Measurements from ENCODE around the gene CEBPB.

Gene CEBPB

DNA sequence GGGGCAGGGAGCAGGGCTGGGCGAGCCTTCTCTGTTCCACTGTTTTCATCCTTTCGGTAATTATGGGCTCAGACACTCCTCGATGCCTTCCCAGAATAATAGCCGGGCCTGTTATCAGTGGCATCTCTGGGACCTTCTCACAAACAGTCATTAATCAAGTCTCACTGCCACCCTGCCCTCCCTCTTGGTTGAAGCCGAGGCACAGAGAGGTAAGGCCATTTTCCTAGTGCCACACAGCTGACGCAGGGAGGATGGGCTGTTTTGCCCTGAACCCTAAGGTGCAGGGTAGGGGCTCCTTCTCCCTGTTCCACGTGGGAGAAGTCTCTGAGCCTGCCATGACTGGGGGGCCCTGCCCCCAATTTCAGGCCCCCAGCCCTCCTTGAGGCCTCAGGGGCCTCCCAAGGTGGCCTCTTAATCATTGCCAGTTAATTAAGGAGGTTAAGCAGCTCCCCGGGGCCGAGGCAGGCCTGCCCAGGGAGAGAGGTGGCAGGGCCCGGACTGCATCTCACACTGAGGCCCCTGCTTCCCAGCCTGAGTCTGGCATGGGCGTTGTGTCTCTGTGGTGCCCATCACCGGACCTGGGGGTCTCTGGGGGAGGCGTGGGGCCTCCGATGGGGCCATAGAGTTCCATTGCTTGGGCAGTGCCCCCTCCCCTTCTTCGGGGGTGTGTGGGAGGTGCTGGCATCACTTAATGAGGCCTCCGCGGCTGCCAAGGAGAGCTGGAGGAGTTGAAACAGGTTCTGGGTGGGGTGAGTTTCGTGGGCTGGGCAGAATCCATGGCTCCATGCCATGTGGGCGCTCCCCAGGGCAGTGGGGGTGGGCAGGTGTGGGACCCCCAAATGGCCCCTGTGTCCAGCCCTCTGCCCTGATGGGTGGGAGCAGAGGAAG lies 42.9 kb downstream of the CEBPB start:
- no peaks in the 10 kb centered on the region for H3K27me3 ChIP-seq (ENCODE audit: control insufficient read depth, insufficient read depth, low read length)
- no peak overlapping the region for H3K9ac ChIP-seq (ENCODE audit: low read length)
- no peaks in the 10 kb centered on the region for H3K4me1 ChIP-seq (ENCODE audit: control insufficient read depth, insufficient read depth, low read length)
- no peaks in the 10 kb centered on the region for H3K36me3 ChIP-seq (ENCODE audit: control insufficient read depth, insufficient read depth, low read length)
- H3K4me3 ChIP-seq (ENCODE audit: low read length) = no peak overlapping the region
- no peak overlapping the region for H3K27ac ChIP-seq (ENCODE audit: low read depth, low read length)

- Histone ChIP-seq H3K36me3 (ENCODE audit: control insufficient read depth, insufficient read depth, low read length) (no peaks in the 10 kb centered on the region), H3K4me1 (ENCODE audit: control insufficient read depth, insufficient read depth, low read length) (no peaks in the 10 kb centered on the region), H3K4me3 (ENCODE audit: low read length) (no peak overlapping the region), H3K27me3 (ENCODE audit: control insufficient read depth, insufficient read depth, low read length) (no peaks in the 10 kb centered on the region), H3K27ac (ENCODE audit: low read depth, low read length) (no peak overlapping the region), H3K9ac (ENCODE audit: low read length) (no peak overlapping the region)
Observed at GRCh38 chr20:50234288-50234687, 43.7 kb downstream of the CEBPB start.

DNA sequence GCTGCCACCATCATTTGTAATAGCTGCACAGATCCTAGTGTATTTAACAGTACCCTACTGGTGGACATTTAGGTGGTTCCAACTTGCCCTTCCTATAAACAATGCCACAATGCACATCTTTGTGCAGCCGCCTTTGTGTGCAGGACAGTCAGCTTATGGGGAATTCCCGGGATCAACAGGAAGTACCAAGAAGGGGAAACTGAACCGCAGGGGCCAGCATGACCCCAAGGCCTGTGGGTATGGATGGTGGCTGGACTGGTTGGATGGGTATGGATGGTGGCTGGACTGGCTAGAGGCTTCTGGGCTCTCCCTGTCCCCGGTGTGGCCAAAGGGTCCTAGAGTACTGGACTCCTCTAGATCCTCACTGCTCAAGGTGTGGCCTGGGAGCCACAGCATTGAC lies 46.7 kb downstream of the CEBPB start:
- no peaks in the 10 kb centered on the region for H3K36me3 ChIP-seq (ENCODE audit: control insufficient read depth, insufficient read depth, low read length)
- H3K4me3 ChIP-seq (ENCODE audit: low read length) = no peak overlapping the region
- no peak overlapping the region for H3K27ac ChIP-seq (ENCODE audit: low read depth, low read length)
- H3K9ac ChIP-seq (ENCODE audit: low read length) = no peak overlapping the region
- no peaks in the 10 kb centered on the region for H3K27me3 ChIP-seq (ENCODE audit: control insufficient read depth, insufficient read depth, low read length)
- no peaks in the 10 kb centered on the region for H3K4me1 ChIP-seq (ENCODE audit: control insufficient read depth, insufficient read depth, low read length)

DNA sequence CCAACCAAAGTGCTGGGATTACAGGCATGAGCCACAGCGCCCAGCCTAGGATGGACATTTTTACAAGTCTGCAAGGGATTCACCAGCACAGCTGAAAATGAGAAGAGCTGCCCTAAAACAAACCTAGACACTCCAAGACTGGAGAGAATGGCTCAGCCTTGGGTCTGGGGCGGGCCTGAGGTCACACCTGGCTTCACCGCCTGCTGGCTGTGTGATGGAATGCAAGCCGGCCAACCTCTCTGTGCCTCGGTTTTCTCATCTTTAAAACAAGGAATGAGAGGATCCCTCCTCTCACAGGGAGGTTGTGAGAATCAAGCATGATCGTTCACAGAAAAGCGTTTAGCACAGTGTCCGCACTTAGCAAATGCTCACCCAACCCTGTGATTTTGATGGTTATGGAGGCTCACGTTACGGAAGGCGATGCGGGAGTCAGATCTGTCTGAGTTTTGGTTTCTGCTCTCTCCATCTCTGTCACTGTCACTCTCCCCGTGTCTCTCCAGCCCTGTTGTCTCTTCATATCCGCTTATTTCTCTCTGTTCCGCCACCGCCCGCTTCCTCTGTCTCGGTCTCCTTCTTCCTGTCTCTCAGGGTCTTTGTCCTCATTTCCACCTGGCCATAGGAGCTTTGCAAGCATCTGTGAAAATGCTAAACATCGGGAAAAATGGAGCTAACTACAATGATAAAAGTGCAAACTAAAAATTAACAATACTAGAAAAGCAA lies 47.6 kb downstream of the CEBPB start:
- no peak overlapping the region for H3K9ac ChIP-seq (ENCODE audit: low read length)
- H3K36me3 ChIP-seq (ENCODE audit: control insufficient read depth, insufficient read depth, low read length) = no peaks in the 10 kb centered on the region
- H3K27ac ChIP-seq (ENCODE audit: low read depth, low read length) = no peak overlapping the region
- no peaks in the 10 kb centered on the region for H3K4me1 ChIP-seq (ENCODE audit: control insufficient read depth, insufficient read depth, low read length)
- no peaks in the 10 kb centered on the region for H3K27me3 ChIP-seq (ENCODE audit: control insufficient read depth, insufficient read depth, low read length)
- H3K4me3 ChIP-seq (ENCODE audit: low read length) = no peak overlapping the region

- no peaks in the 10 kb centered on the region for H3K27me3 ChIP-seq (ENCODE audit: control insufficient read depth, insufficient read depth, low read length)
- H3K27ac ChIP-seq (ENCODE audit: low read depth, low read length) = no peak overlapping the region
- no peak overlapping the region for H3K9ac ChIP-seq (ENCODE audit: low read length)
- H3K4me1 ChIP-seq (ENCODE audit: control insufficient read depth, insufficient read depth, low read length) = no peaks in the 10 kb centered on the region
- no peaks in the 10 kb centered on the region for H3K36me3 ChIP-seq (ENCODE audit: control insufficient read depth, insufficient read depth, low read length)
- H3K4me3 ChIP-seq (ENCODE audit: low read length) = no peak overlapping the region
Observed at GRCh38 chr20:50240092-50240491, 49.5 kb downstream of the CEBPB start.

GRCh38 chr20:50242178-50242514 lies 51.5 kb downstream of the CEBPB start:
- H3K36me3 ChIP-seq (ENCODE audit: control insufficient read depth, insufficient read depth, low read length) = no peaks in the 10 kb centered on the region
- H3K27me3 ChIP-seq (ENCODE audit: control insufficient read depth, insufficient read depth, low read length) = no peaks in the 10 kb centered on the region
- H3K4me1 ChIP-seq (ENCODE audit: control insufficient read depth, insufficient read depth, low read length) = no peaks in the 10 kb centered on the region
- H3K4me3 ChIP-seq (ENCODE audit: low read length) = no peak overlapping the region
- no peak overlapping the region for H3K27ac ChIP-seq (ENCODE audit: low read depth, low read length)
- no peak overlapping the region for H3K9ac ChIP-seq (ENCODE audit: low read length)

Measured in rectal smooth muscle tissue (tissue), 1 donor.